OCI-LY7 (cell line): ENCODE results near the gene APLN.

Experiments
- EZH2phosphoT487 ChIP-seq: fragments of 200-600 bp; sonication (generic); IDR thresholded peaks from 2 replicates; pipeline ENCODE4 v1.6.1; 2018; ENCODE audit warnings: low read depth, borderline replicate concordance, mild to moderate bottlenecking, mixed run types, antibody characterized with exemption, low read length, moderate library complexity, mixed read lengths
- TF ChIP-seq, protein P1 (sequence below): fragments of 200-600 bp; sonication (generic); conservative IDR thresholded peaks from 2 replicates; pipeline ENCODE4 v1.5.1; 2014; ENCODE audit warnings: mild to moderate bottlenecking, antibody characterized with exemption, low read length, moderate library complexity, mixed read lengths

DNA sequence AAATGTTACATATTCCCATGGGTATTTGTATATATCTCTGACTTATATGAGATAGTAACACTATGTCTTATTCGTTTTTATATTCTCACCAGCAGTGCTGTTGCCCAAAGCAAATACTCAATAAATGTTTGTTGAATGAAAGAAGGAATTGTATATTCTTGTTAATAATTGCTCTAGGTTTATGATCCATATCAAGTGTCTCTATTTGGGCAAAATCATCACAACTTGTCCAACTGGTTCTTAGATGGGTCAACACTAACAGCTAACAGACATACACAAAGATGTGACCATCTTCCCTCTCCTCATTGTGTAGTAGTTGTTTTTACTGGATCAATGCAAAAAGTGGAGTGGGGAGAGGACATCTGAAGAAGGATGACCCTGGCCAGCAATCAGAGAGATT is 6.6 kb upstream of the APLN start:
- TF ChIP-seq, protein P1, sequence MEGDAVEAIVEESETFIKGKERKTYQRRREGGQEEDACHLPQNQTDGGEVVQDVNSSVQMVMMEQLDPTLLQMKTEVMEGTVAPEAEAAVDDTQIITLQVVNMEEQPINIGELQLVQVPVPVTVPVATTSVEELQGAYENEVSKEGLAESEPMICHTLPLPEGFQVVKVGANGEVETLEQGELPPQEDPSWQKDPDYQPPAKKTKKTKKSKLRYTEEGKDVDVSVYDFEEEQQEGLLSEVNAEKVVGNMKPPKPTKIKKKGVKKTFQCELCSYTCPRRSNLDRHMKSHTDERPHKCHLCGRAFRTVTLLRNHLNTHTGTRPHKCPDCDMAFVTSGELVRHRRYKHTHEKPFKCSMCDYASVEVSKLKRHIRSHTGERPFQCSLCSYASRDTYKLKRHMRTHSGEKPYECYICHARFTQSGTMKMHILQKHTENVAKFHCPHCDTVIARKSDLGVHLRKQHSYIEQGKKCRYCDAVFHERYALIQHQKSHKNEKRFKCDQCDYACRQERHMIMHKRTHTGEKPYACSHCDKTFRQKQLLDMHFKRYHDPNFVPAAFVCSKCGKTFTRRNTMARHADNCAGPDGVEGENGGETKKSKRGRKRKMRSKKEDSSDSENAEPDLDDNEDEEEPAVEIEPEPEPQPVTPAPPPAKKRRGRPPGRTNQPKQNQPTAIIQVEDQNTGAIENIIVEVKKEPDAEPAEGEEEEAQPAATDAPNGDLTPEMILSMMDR: no peak
- TF ChIP-seq EZH2phosphoT487: no peak
